Natural killer cell (primary cell): Measurements from ENCODE around the gene MTMR8. TPM values are rescaled to one million over a fixed set of nuclear protein-coding genes. Genes with fewer than 3 reads are reported as not detected.

Experiments
- ATAC-seq, 3 donors: fragments of 150-1000 bp in 2 of 3; fragments of 200-7000 bp in 1 of 3; cut with Tn5 transposase; 1 replicate in 1 of 3; 2 replicates in 2 of 3; pipeline ENCODE4 v1.10.0; 2021; ENCODE audit warnings: mild to moderate bottlenecking in 2 of 3, moderate library complexity in 2 of 3
- DNase-seq, 2 donors: peaks; one replicate each; pipeline versions ENCODE4 v3.0.0 to v3.0.0-alpha.2; 2013 to 2021; ENCODE audit warnings: mixed read lengths in 1 of 2
- H3K27ac ChIP-seq: one replicate; pipeline ENCODE4 v1.5.1; 2013; ENCODE audit warnings: mild to moderate bottlenecking, low read length
- H3K27me3 ChIP-seq: one replicate; pipeline ENCODE4 v1.6.1; 2013; ENCODE audit warnings: low read length; ENCODE audit not compliant: control insufficient read depth, insufficient read depth
- H3K36me3 ChIP-seq: one replicate; pipeline ENCODE4 v1.6.1; 2013; ENCODE audit warnings: low read length; ENCODE audit not compliant: control insufficient read depth, insufficient read depth
- H3K4me1 ChIP-seq: one replicate; pipeline ENCODE4 v1.6.1; 2013; ENCODE audit warnings: low read length; ENCODE audit not compliant: control insufficient read depth, insufficient read depth
- H3K4me3 ChIP-seq: one replicate; pipeline ENCODE4 v1.5.1; 2013; ENCODE audit warnings: low read length
- H3K9me3 ChIP-seq: one replicate; pipeline ENCODE4 v1.6.1; 2013; ENCODE audit warnings: low read length; ENCODE audit not compliant: control insufficient read depth, insufficient read depth
- H3K27ac Mint-ChIP-seq, 2 donors: one replicate each; pipeline ENCODE4 v1.8.0; 2022; ENCODE audit warnings: mild to moderate bottlenecking in 2 of 2, mixed read lengths in 2 of 2, moderate library complexity in 1 of 2
- H3K27me3 Mint-ChIP-seq, 2 donors: one replicate each; pipeline ENCODE4 v1.8.0; 2022; ENCODE audit warnings: low read depth in 2 of 2, mixed read lengths in 2 of 2
- H3K36me3 Mint-ChIP-seq: one replicate; pipeline ENCODE4 v1.8.0; 2022; ENCODE audit warnings: mixed read lengths
- H3K4me1 Mint-ChIP-seq, 2 donors: one replicate each; pipeline ENCODE4 v1.8.0; 2022; ENCODE audit warnings: mixed read lengths in 2 of 2
- H3K4me3 Mint-ChIP-seq: one replicate; pipeline ENCODE4 v1.8.0; 2022; ENCODE audit warnings: mild to moderate bottlenecking, moderate library complexity, mixed read lengths
- H3K9me3 Mint-ChIP-seq, 2 donors: one replicate each; pipeline ENCODE4 v1.8.0; 2022; ENCODE audit warnings: mixed read lengths in 2 of 2
- WGBS: methylation state at CpG from one replicate; pipeline ENCODE4 v1.1.7; 2013; ENCODE audit warnings: missing lambda C conversion rate; ENCODE audit not compliant: insufficient coverage; 5-methylcytosine and 5-hydroxymethylcytosine counted together
- intact Hi-C: fragments of 100-400 bp; cut with micrococcal nuclease; formaldehyde crosslinking; loops from one replicate; pipeline ENCODE4 v1.14.2; 2022
- total RNA-seq, 4 donors: library from RNA; stranded (reverse); fragments of 120-200 nt in 1 of 4; gene quantifications; one replicate each; pipeline versions ENCODE4 v1.2.3 to v1.2.4, GENCODE V29; 2013 to 2022
- TF ChIP-seq, protein P1 (sequence below): fragments of 200-600 bp; IDR thresholded peaks from one replicate; pipeline ENCODE4 v1.8.0; 2022; ENCODE audit warnings: antibody characterized with exemption

MTMR8 gene
- total RNA-seq, 3 donors from 2014 or later (not counting 1 experiment from before 2014, with no cell fraction given), result 5.7 to 9.3 (median 7.9) TPM

DNA sequence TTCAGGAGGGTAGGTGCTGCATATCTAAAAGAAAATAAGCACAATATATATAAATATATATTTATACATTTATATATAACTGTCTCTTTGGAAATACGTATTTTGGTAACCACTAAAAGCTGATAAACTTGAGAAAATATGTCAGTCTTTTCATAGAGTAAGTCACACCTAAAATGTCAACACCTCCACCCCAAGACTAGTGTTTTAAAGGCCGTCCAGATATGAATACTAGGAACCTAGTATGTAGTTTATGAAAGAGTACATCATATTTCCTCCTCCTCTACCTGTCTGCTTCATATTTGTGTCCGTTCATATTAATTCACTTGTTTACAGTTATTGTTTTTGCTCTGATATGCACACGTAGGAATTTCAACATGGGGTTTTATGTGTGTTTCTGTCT lies 45.2 kb downstream of the MTMR8 start:
- Histone ChIP-seq H3K36me3 (peaks cover 7% of the 10 kb centered on the region), H3K27me3 (no peaks in the 10 kb centered on the region), H3K27ac (no peak overlapping the region), H3K9me3 (no peaks in the 10 kb centered on the region), H3K4me3 (no peak overlapping the region), H3K4me1 (no peaks in the 10 kb centered on the region)
- ATAC-seq, result peak in 2 of 3 donors; percentile 78 to 82
- WGBS, result no CpG with 5 or more reads among the region's 4 CpGs
- H3K4me3 Mint-ChIP-seq, result peak overlapping the region; percentile 33
- intact Hi-C loops, result no loop called here
- no peaks in the 10 kb centered on the region for H3K36me3 Mint-ChIP-seq
- peaks cover 18 to 28% of the 10 kb centered on the region in 2 donors for H3K4me1 Mint-ChIP-seq
- DNase-seq, result no peak
- H3K27me3 Mint-ChIP-seq, result no peaks in the 10 kb centered on the region
- H3K9me3 Mint-ChIP-seq, result no peaks in the 10 kb centered on the region
- peak overlapping the region; percentile 77 to 78 for H3K27ac Mint-ChIP-seq
- TF ChIP-seq, protein P1, sequence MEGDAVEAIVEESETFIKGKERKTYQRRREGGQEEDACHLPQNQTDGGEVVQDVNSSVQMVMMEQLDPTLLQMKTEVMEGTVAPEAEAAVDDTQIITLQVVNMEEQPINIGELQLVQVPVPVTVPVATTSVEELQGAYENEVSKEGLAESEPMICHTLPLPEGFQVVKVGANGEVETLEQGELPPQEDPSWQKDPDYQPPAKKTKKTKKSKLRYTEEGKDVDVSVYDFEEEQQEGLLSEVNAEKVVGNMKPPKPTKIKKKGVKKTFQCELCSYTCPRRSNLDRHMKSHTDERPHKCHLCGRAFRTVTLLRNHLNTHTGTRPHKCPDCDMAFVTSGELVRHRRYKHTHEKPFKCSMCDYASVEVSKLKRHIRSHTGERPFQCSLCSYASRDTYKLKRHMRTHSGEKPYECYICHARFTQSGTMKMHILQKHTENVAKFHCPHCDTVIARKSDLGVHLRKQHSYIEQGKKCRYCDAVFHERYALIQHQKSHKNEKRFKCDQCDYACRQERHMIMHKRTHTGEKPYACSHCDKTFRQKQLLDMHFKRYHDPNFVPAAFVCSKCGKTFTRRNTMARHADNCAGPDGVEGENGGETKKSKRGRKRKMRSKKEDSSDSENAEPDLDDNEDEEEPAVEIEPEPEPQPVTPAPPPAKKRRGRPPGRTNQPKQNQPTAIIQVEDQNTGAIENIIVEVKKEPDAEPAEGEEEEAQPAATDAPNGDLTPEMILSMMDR, result no peak

DNA sequence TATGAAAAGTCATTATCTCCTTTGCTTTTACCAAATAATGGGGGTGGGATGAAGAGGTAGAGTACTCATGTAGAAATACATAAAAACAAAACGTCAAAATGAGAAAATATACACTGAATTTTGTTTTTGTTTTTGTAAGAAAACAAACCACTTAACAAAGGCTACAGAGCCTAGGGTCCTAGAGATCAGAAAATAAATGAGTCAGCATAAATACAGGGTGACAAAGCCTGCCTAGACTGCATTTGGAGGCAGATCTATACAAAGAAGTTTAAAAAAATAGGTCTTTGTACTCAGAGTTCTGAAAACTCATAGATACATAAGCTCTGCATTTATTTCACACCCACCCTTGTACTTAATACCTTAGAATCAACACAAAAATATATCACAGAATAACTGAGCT lies 52.4 kb downstream of the MTMR8 start:
- no peaks in the 10 kb centered on the region for H3K27me3 Mint-ChIP-seq
- Histone ChIP-seq H3K27me3 (no peaks in the 10 kb centered on the region), H3K36me3 (peaks cover 3% of the 10 kb centered on the region), H3K9me3 (no peaks in the 10 kb centered on the region), H3K4me3 (no peak overlapping the region), H3K4me1 (no peaks in the 10 kb centered on the region), H3K27ac (no peak overlapping the region)
- H3K36me3 Mint-ChIP-seq, result no peaks in the 10 kb centered on the region
- intact Hi-C loops, result no loop called here
- H3K4me1 Mint-ChIP-seq, result no peaks in the 10 kb centered on the region
- TF ChIP-seq, protein P1, result no peak
- DNase-seq, result no peak
- H3K4me3 Mint-ChIP-seq, result no peak overlapping the region
- no peak overlapping the region for H3K27ac Mint-ChIP-seq
- no CpG with 5 or more reads among the region's 1 CpG for WGBS
- ATAC-seq, result no peak
- no peaks in the 10 kb centered on the region for H3K9me3 Mint-ChIP-seq

DNA sequence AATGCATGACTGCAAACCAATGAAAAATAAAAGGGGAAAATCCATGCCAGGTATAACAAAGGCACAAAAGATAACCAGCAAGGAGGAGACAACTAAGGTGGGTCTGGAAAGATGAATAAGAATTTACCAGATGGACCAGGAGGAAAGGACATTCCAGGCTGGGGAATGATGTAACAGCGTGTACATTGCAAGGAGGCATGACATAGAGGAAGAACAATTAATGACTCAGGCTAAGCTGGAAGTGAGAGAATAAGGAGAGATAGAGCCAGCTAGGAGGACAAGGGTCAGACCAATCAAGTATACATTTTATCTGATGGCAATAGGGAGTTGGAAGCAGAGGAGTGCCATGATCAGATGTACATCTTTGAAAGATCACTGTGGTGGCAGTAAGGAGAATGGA lies 57.0 kb downstream of the MTMR8 start:
- Mint-ChIP-seq H3K27ac (no peak overlapping the region), H3K9me3 (no peaks in the 10 kb centered on the region), H3K4me1 (no peaks in the 10 kb centered on the region), H3K36me3 (no peaks in the 10 kb centered on the region), H3K27me3 (no peaks in the 10 kb centered on the region), H3K4me3 (no peak overlapping the region)
- H3K36me3 ChIP-seq, result no peaks in the 10 kb centered on the region
- intact Hi-C loops, result no loop called here
- ATAC-seq (no peak), DNase-seq (no peak)
- no peaks in the 10 kb centered on the region for H3K9me3 ChIP-seq
- no peak overlapping the region for H3K27ac ChIP-seq
- whole genome bisulfite sequencing, result 93% methylated on average over 1 of the region's 1 CpG
- H3K27me3 ChIP-seq, result no peaks in the 10 kb centered on the region
- TF ChIP-seq, protein P1, result no peak
- H3K4me1 ChIP-seq, result no peaks in the 10 kb centered on the region
- H3K4me3 ChIP-seq, result no peak overlapping the region

DNA sequence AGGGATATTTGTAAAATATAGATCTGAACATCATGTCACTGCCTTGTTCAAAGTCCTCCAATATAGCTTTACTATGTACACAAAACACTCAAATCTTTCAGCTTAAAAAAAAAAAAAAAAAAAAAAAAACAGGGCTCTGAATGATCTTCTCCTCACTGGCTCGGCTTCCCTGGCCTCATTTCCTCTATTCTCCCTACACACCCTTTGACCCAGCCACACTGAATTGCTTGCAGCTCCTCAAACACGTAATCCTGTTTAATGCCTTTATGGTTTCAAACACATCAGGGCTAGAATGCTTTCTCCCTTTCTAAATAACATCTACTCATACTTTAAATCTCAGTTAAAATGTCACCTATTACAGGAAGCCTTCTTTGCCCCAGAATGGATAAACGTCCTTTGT lies 60.8 kb downstream of the MTMR8 start:
- TF ChIP-seq, protein P1, result no peak
- Mint-ChIP-seq H3K36me3 (no peaks in the 10 kb centered on the region), H3K9me3 (no peaks in the 10 kb centered on the region), H3K4me3 (no peak overlapping the region), H3K4me1 (no peaks in the 10 kb centered on the region), H3K27me3 (no peaks in the 10 kb centered on the region), H3K27ac (no peak overlapping the region)
- intact Hi-C loops, result no loop called here
- Histone ChIP-seq H3K9me3 (no peaks in the 10 kb centered on the region), H3K27ac (no peak overlapping the region), H3K4me1 (no peaks in the 10 kb centered on the region), H3K27me3 (no peaks in the 10 kb centered on the region), H3K4me3 (no peak overlapping the region), H3K36me3 (peaks cover 2% of the 10 kb centered on the region)
- DNase-seq (no peak), ATAC-seq (no peak)
- WGBS, result 79% methylated on average over 2 of the region's 3 CpGs
